Immature natural killer cell (primary cell): Measurements from ENCODE around the gene KLF7. TPM values are rescaled to one million over a fixed set of nuclear protein-coding genes. Genes with fewer than 3 reads are reported as not detected.

Source experiments
- DNase-seq, 3 donors: peaks; one replicate each; pipeline ENCODE4 v3.0.0; 2022; ENCODE audit warnings: mixed read lengths in 1 of 3
- H3K27ac Mint-ChIP-seq, 6 donors: one replicate each; pipeline ENCODE4 v1.8.0; 2020; ENCODE audit warnings: mixed read lengths in 6 of 6, mild to moderate bottlenecking in 5 of 6, inconsistent platforms in 4 of 6, moderate library complexity in 3 of 6
- H3K27me3 Mint-ChIP-seq, 3 donors: one replicate each; pipeline ENCODE4 v1.8.0; 2020 to 2021; ENCODE audit warnings: low read depth in 3 of 3, mild to moderate bottlenecking in 3 of 3, mixed read lengths in 3 of 3, moderate library complexity in 3 of 3, inconsistent platforms in 1 of 3
- H3K36me3 Mint-ChIP-seq, 3 donors: one replicate each; pipeline ENCODE4 v1.8.0; 2020; ENCODE audit warnings: mixed read lengths in 3 of 3, inconsistent platforms in 2 of 3, mild to moderate bottlenecking in 2 of 3
- H3K4me1 Mint-ChIP-seq, 2 donors: one replicate each; pipeline ENCODE4 v1.8.0; 2020; ENCODE audit warnings: inconsistent platforms in 2 of 2, mild to moderate bottlenecking in 2 of 2, mixed read lengths in 2 of 2, moderate library complexity in 1 of 2
- H3K4me3 Mint-ChIP-seq, 5 donors: one replicate each; pipeline ENCODE4 v1.8.0; 2020; ENCODE audit warnings: mild to moderate bottlenecking in 5 of 5, mixed read lengths in 5 of 5, inconsistent platforms in 3 of 5, moderate library complexity in 3 of 5
- H3K9me3 Mint-ChIP-seq, 6 donors: one replicate each; pipeline ENCODE4 v1.8.0; 2020; ENCODE audit warnings: mild to moderate bottlenecking in 6 of 6, mixed read lengths in 6 of 6, inconsistent platforms in 4 of 6, moderate library complexity in 3 of 6
- polyA plus RNA-seq, 3 donors: library from polyadenylated mRNA; unstranded; fragments of 300-500 nt; fragmentation: Illumina TruSeq; gene quantifications; one replicate each; pipeline ENCODE4 v1.2.3, GENCODE V29; 2021

Gene KLF7
- polyA plus RNA-seq, 3 donors from 2014 or later = 3.5 to 10.2 (median 6.7) TPM

GRCh38 chr2:207151048-207151447 is 14.7 kb downstream of the KLF7 start:
- Mint-ChIP-seq H3K4me3 (no peak overlapping the region), H3K27ac (peak overlapping the region in 1 of 6 donors; percentile 24), H3K36me3 (peaks cover 4 to 20% (median 12%) of the 10 kb centered on the region in 3 donors), H3K9me3 (no peaks in the 10 kb centered on the region), H3K4me1 (peaks cover 69 to 80% of the 10 kb centered on the region in 2 donors), H3K27me3 (peaks cover 0 to 1% (median 0%) of the 10 kb centered on the region in 3 donors)
- no peak for DNase-seq

GRCh38 chr2:207150284-207150683 is 15.5 kb downstream of the KLF7 start:
- H3K36me3 Mint-ChIP-seq = peaks cover 4 to 24% (median 17%) of the 10 kb centered on the region in 3 donors
- no peaks in the 10 kb centered on the region for H3K9me3 Mint-ChIP-seq
- H3K27me3 Mint-ChIP-seq = peaks cover 0 to 1% (median 0%) of the 10 kb centered on the region in 3 donors
- peak overlapping the region in 3 of 5 donors; percentile 28 to 50 (median 40) for H3K4me3 Mint-ChIP-seq
- peaks cover 66 to 78% of the 10 kb centered on the region in 2 donors for H3K4me1 Mint-ChIP-seq
- H3K27ac Mint-ChIP-seq = peak overlapping the region in 2 of 6 donors; percentile 5 to 24
- DNase-seq = no peak

DNA sequence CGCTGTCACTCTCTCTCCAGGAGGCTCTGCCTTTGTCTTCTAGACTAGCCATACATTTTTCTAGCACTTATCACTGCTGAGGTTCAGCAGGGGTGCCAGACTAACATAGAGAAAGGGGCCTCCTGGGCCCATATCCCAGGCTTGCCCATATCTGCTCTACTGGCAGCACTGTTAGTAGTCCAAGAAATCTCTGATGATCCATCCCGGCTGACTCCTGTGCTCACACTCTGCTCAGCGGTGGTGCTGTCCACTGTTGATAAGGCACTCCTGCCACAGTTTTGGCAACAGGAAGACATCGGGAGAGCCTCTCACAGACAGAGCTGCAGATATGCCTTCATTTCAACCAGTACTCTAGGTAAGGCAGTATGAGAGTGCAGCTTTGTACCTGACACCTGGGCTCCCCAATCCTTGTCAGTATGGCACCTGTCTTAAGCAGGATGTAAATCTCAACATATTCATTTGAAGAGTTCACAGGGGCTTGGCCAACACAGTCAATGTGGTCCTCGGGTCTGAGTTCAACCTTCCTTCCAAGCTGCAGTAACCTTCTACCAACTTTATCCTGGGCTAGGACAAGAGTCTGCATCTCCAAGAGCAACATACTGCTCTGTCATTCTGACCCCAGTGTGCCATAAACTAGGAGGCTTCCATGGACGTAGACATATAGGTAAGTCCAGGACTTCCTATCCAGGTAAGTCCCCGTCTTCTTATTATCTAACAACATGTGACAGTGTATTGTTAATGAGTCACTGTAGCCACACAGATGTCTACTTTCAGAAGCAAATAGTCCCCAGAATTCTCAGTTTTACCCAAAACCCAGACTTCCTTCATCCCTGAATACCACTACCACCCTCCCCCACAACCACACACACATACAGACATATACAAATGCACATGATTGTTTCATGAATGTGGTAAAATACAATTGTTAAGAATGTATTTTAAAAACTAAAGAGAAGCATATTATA is 16.2 kb downstream of the KLF7 start:
- H3K4me1 Mint-ChIP-seq = peaks cover 66 to 78% of the 10 kb centered on the region in 2 donors
- peak overlapping the region in 4 of 6 donors; percentile 5 to 56 (median 38) for H3K27ac Mint-ChIP-seq
- peaks cover 4 to 24% (median 17%) of the 10 kb centered on the region in 3 donors for H3K36me3 Mint-ChIP-seq
- H3K27me3 Mint-ChIP-seq = peaks cover 0 to 1% (median 0%) of the 10 kb centered on the region in 3 donors
- no peaks in the 10 kb centered on the region for H3K9me3 Mint-ChIP-seq
- H3K4me3 Mint-ChIP-seq = peak overlapping the region in 2 of 5 donors; percentile 40 to 50
- DNase-seq = no peak

DNA sequence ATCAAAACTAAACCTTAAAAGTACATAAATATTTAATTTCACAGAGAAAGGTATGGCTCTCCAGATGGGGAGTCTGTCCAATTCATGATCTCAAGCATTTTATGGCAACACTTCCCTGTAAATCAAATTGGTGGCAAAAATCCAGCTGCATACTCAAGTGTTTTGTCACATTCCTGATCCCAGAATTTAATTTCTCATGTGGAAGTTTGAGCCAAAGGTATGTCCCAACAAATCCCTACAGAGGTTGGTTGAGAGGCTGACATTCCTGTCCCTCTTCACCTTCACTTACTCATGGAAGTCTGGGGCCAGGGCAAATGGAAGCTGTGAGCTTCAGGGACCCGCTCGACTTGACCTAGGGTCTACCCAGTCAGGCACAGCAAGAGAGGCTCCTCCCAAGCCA is 17.7 kb downstream of the KLF7 start:
- peaks cover 4 to 24% (median 17%) of the 10 kb centered on the region in 3 donors for H3K36me3 Mint-ChIP-seq
- H3K9me3 Mint-ChIP-seq = no peaks in the 10 kb centered on the region
- H3K4me1 Mint-ChIP-seq = peaks cover 68 to 78% of the 10 kb centered on the region in 2 donors
- H3K27me3 Mint-ChIP-seq = peaks cover 0 to 1% (median 1%) of the 10 kb centered on the region in 3 donors
- H3K27ac Mint-ChIP-seq = no peak overlapping the region
- no peak for DNase-seq
- H3K4me3 Mint-ChIP-seq = no peak overlapping the region

DNA sequence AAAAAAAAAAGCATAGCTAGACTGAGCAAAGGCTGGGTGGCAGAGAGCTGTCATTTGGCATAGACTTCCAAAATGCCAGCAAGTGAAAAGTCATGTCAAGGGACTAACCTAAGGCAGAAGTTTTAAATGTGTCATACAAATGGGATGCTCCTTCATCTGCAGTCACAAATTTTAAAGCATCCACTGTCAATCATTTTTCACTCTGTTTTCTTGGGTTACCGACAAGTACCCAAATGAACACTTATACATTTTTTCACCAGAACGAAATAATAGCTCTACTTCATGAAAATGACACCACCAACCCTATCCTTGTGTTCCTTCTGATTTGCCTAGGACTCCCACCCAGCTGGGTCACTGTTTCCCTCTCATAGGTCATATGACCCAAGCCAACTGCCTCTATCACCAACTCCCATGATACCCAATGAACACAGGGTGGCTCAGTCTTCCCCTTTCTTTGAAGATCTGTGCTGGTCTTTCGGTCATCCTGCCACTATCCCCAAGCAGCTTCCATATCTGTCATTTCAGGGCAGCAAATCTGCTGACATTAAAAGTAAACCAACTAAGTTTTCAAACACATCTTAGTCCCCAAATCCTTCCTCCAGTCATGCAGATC is 21.5 kb downstream of the KLF7 start:
- H3K27me3 Mint-ChIP-seq = peaks cover 0 to 2% (median 2%) of the 10 kb centered on the region in 3 donors
- H3K27ac Mint-ChIP-seq = peak overlapping the region; percentile 81 to 96 (median 92)
- no peaks in the 10 kb centered on the region for H3K9me3 Mint-ChIP-seq
- peaks cover 4 to 23% (median 17%) of the 10 kb centered on the region in 3 donors for H3K36me3 Mint-ChIP-seq
- DNase-seq = no peak
- H3K4me3 Mint-ChIP-seq = peak overlapping the region; percentile 74 to 88 (median 85)
- peaks cover 60 to 69% of the 10 kb centered on the region in 2 donors for H3K4me1 Mint-ChIP-seq

- Mint-ChIP-seq H3K4me3 (peak overlapping the region; percentile 74 to 88 (median 85)), H3K27ac (peak overlapping the region; percentile 81 to 96 (median 92)), H3K9me3 (no peaks in the 10 kb centered on the region), H3K36me3 (peaks cover under 1 to 16% (median 13%) of the 10 kb centered on the region in 3 donors), H3K27me3 (peaks cover 0 to 2% (median 2%) of the 10 kb centered on the region in 3 donors), H3K4me1 (peaks cover 58 to 61% of the 10 kb centered on the region in 2 donors)
- DNase-seq = peak; percentile 60 to 65 (median 61)
Observed at GRCh38 chr2:207143215-207144172, 22.3 kb downstream of the KLF7 start.

GRCh38 chr2:207142461-207142860 is 23.3 kb downstream of the KLF7 start:
- no peaks in the 10 kb centered on the region for H3K9me3 Mint-ChIP-seq
- H3K4me1 Mint-ChIP-seq = peaks cover 58 to 60% of the 10 kb centered on the region in 2 donors
- H3K27me3 Mint-ChIP-seq = peaks cover 0 to 2% (median 2%) of the 10 kb centered on the region in 3 donors
- peak overlapping the region; percentile 81 to 96 (median 92) for H3K27ac Mint-ChIP-seq
- peaks cover 0 to 15% (median 10%) of the 10 kb centered on the region in 3 donors for H3K36me3 Mint-ChIP-seq
- peak overlapping the region; percentile 74 to 88 (median 85) for H3K4me3 Mint-ChIP-seq
- peak; percentile 44 to 51 (median 45) for DNase-seq

DNA sequence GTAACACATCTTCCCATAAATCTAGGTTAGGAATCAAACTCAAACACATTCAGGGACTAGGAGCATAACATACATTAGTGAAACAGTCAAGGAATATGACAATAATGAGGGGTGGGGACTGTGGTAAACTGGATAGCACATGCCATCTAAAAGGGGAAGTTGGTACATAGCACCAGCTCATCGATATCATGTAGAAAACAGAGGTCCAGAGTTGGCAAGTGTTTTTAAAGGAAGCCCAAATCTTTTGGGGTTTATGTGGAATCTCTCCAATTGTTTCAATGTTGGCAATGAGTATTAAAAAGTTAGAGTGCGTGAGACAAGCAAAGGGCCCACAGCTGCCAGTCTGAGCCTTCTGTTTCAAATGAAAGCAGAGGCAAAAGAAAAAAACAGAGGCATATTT is 24.4 kb downstream of the KLF7 start:
- peaks cover 0 to 13% (median 10%) of the 10 kb centered on the region in 3 donors for H3K36me3 Mint-ChIP-seq
- H3K4me3 Mint-ChIP-seq = peak overlapping the region in 2 of 5 donors; percentile 2 to 34
- peaks cover 58 to 69% of the 10 kb centered on the region in 2 donors for H3K4me1 Mint-ChIP-seq

GRCh38 chr2:207140265-207140664 is 25.5 kb downstream of the KLF7 start:
- peaks cover 0 to 4% (median 4%) of the 10 kb centered on the region in 3 donors for H3K27me3 Mint-ChIP-seq
- DNase-seq = no peak
- no peak overlapping the region for H3K4me3 Mint-ChIP-seq
- H3K27ac Mint-ChIP-seq = peak overlapping the region in 5 of 6 donors; percentile 14 to 83 (median 66)
- peaks cover 0 to 6% (median 6%) of the 10 kb centered on the region in 3 donors for H3K36me3 Mint-ChIP-seq
- peaks cover 60 to 74% of the 10 kb centered on the region in 2 donors for H3K4me1 Mint-ChIP-seq
- no peaks in the 10 kb centered on the region for H3K9me3 Mint-ChIP-seq

More for the DNA sequence above, 24.4 kb downstream of the KLF7 start:
- peaks cover 0 to 2% (median 2%) of the 10 kb centered on the region in 3 donors for H3K27me3 Mint-ChIP-seq
- H3K9me3 Mint-ChIP-seq = no peaks in the 10 kb centered on the region
- DNase-seq = no peak
- peak overlapping the region; percentile 74 to 95 (median 86) for H3K27ac Mint-ChIP-seq

- DNase-seq = no peak
- H3K27ac Mint-ChIP-seq = no peak overlapping the region
- peaks cover 3 to 9% (median 9%) of the 10 kb centered on the region in 3 donors for H3K36me3 Mint-ChIP-seq
- H3K4me3 Mint-ChIP-seq = no peak overlapping the region
- peaks cover 0 to 4% (median 4%) of the 10 kb centered on the region in 3 donors for H3K27me3 Mint-ChIP-seq
- H3K9me3 Mint-ChIP-seq = no peaks in the 10 kb centered on the region
- peaks cover 60 to 74% of the 10 kb centered on the region in 2 donors for H3K4me1 Mint-ChIP-seq
Observed at GRCh38 chr2:207139552-207139951, 26.2 kb downstream of the KLF7 start.

DNA sequence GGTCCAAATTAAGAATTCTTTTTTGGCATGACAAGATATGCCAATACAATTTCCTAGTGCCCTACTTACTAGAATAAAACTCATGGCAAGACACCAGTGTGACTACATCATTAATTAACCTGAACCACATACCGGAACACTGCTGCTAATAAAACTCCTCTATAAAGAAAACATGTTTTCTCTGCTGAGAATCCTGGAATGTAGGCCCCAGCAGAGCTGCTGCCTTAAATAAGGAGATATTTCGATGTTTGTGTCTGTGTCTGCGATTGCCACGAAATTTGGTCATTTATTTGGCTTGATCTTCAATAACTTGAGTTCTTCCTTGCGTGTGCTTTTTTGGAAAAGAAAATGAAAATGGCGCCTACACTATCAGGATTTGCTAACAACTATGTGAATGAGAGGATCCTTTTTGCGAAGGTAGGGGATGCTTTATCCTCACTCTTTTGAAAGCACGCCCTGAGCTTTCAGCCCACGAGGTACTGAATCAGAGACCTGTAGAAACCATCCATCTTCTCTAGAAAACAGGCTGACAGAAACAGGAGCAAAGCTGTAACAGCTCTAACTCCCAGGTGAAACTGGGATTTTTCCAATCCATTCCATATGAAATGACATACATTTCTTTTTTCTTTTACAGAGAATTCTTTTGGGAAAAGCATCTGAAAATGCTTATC is 27.0 kb downstream of the KLF7 start:
- Mint-ChIP-seq H3K36me3 (peaks cover 3 to 10% (median 9%) of the 10 kb centered on the region in 3 donors), H3K4me3 (no peak overlapping the region), H3K27ac (no peak overlapping the region), H3K4me1 (peaks cover 59 to 74% of the 10 kb centered on the region in 2 donors), H3K27me3 (peaks cover 0 to 7% (median 4%) of the 10 kb centered on the region in 3 donors), H3K9me3 (no peaks in the 10 kb centered on the region)
- DNase-seq = no peak
